K562 (cell line): ENCODE data around the gene GLIS1.

Experiments used
- ELF1 ChIP-seq: fragments of 200-800 bp; sonication (Bioruptor generic); IDR thresholded peaks from 2 replicates; pipeline ENCODE4 v1.6.1; 2016; ENCODE audit warnings: missing genetic modification characterization, missing compliant biosample characterization
- FOXM1 ChIP-seq, 2 experiments: fragments of 450-650 bp in 1 of 2; sonication (generic) in 1 of 2; formaldehyde crosslinking in 1 of 2; IDR thresholded peaks; 2 replicates each; pipeline versions ENCODE4 v1.6.1 to v1.9.0; 2017 to 2022; ENCODE audit warnings: low read depth in 2 of 2, mild to moderate bottlenecking in 2 of 2, missing genetic modification reagents in 1 of 2, moderate library complexity in 1 of 2
- JUNB ChIP-seq: fragments of 450-650 bp; formaldehyde crosslinking; conservative IDR thresholded peaks from 2 replicates; pipeline ENCODE4 v1.4.0; 2020; ENCODE audit warnings: mild to moderate bottlenecking
- L3MBTL2 ChIP-seq: fragments of 450-650 bp; IDR thresholded peaks from 2 replicates; pipeline ENCODE4 v1.6.1; 2016; ENCODE audit warnings: mild to moderate bottlenecking, moderate library complexity
- POLR2A ChIP-seq: fragments of 450-650 bp; conservative IDR thresholded peaks from 2 replicates; pipeline ENCODE4 v1.6.1; 2016
- TF ChIP-seq, protein P1 (sequence below): sonication (generic); formaldehyde crosslinking; IDR thresholded peaks from 2 replicates; pipeline ENCODE4 v1.8.1; 2023; ENCODE audit warnings: mild to moderate bottlenecking, missing genetic modification reagents

DNA sequence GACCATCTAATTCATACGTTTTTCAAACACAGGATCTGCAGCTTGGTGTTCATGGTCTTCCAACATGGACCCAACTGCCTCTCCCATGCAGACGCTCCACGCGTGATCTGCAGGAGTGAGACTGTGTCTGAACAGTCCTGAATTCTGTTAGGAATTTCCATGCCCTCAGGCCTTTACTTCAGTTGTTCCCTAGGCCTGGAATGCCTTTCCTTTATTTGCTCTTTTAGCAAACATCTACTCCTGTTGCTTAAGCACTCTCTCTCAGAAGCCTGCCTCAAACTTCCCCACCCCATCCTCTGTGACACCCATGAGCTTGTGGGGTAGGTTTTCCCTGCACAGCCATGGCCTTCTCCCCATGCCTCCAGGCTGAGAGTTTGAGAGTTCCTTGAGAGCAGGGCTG is 206.1 kb downstream of the GLIS1 start:
- no peak for TF ChIP-seq L3MBTL2
- TF ChIP-seq POLR2A: no peak
- no peak for TF ChIP-seq JUNB (CRISPR knock-in tag)
- TF ChIP-seq, protein P1, sequence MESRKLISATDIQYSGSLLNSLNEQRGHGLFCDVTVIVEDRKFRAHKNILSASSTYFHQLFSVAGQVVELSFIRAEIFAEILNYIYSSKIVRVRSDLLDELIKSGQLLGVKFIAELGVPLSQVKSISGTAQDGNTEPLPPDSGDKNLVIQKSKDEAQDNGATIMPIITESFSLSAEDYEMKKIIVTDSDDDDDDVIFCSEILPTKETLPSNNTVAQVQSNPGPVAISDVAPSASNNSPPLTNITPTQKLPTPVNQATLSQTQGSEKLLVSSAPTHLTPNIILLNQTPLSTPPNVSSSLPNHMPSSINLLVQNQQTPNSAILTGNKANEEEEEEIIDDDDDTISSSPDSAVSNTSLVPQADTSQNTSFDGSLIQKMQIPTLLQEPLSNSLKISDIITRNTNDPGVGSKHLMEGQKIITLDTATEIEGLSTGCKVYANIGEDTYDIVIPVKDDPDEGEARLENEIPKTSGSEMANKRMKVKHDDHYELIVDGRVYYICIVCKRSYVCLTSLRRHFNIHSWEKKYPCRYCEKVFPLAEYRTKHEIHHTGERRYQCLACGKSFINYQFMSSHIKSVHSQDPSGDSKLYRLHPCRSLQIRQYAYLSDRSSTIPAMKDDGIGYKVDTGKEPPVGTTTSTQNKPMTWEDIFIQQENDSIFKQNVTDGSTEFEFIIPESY (CRISPR knock-in tag): no peak
- no peak for TF ChIP-seq FOXM1 (IDR thresholded peaks at IDR 0.05; ENCODE audit: low read depth)
- no peak for TF ChIP-seq FOXM1 (CRISPR knock-in tag; IDR thresholded peaks at IDR 0.05; ENCODE audit: low read depth)
- no peak for TF ChIP-seq ELF1
